HG03039 (cell line): ENCODE measurements around the gene EGF.

ENCODE experiments used
- ATAC-seq: cut with Tn5 transposase; IDR thresholded peaks from one replicate; pipeline ENCODE4 v1.9.1; 2021; ENCODE audit warnings: mild to moderate bottlenecking, moderate library complexity; ENCODE audit not compliant: unreplicated experiment

The EGF gene

GRCh38 chr4:109990261-109991257, 77.9 kb downstream of the EGF start:
- peak; percentile 80 for ATAC-seq

GRCh38 chr4:109993116-109993515, 80.4 kb downstream of the EGF start:
- no peak for ATAC-seq

GRCh38 chr4:109994415-109994827, 81.7 kb downstream of the EGF start:
- peak; percentile 51 for ATAC-seq

- ATAC-seq, result no peak
Measured at GRCh38 chr4:109996526-109996925, 83.8 kb downstream of the EGF start.

GRCh38 chr4:109998867-109999584, 86.3 kb downstream of the EGF start:
- peak; percentile 30 for ATAC-seq

- no peak for ATAC-seq
Measured at GRCh38 chr4:109999585-109999912, 86.9 kb downstream of the EGF start.

- no peak for ATAC-seq
Measured at GRCh38 chr4:110002326-110002725, 89.6 kb downstream of the EGF start.

- ATAC-seq, result no peak
Measured at GRCh38 chr4:110003401-110004187, 90.9 kb downstream of the EGF start.

GRCh38 chr4:110004556-110004955, 91.9 kb downstream of the EGF start:
- ATAC-seq, result no peak

- ATAC-seq, result peak; percentile 84
Measured at GRCh38 chr4:110005461-110006056, 92.9 kb downstream of the EGF start.

- no peak for ATAC-seq
Measured at GRCh38 chr4:110007217-110007616, 94.5 kb downstream of the EGF start.

- ATAC-seq, result no peak
Measured at GRCh38 chr4:110008540-110008939, 95.9 kb downstream of the EGF start.

- ATAC-seq, result no peak
Measured at GRCh38 chr4:110009550-110009949, 96.9 kb downstream of the EGF start.

GRCh38 chr4:110010797-110011196, 98.1 kb downstream of the EGF start:
- ATAC-seq, result no peak

- ATAC-seq, result no peak
Measured at GRCh38 chr4:110012917-110013316, 100.2 kb downstream of the EGF start.

GRCh38 chr4:110014233-110014632, 101.5 kb downstream of the EGF start:
- no peak for ATAC-seq

GRCh38 chr4:110019153-110019552, 106.5 kb downstream of the EGF start:
- ATAC-seq, result no peak

- ATAC-seq, result no peak
Measured at GRCh38 chr4:110020139-110020538, 107.5 kb downstream of the EGF start.

GRCh38 chr4:110020646-110021443, 108.2 kb downstream of the EGF start:
- no peak for ATAC-seq

GRCh38 chr4:110022457-110022856, 109.8 kb downstream of the EGF start:
- no peak for ATAC-seq
